Measurements from ENCODE around the gene PRM3. TPM values are rescaled to one million over a fixed set of nuclear protein-coding genes. Genes with fewer than 3 reads are reported as not detected.

PRM3 gene
- total RNA-seq, 2 experiments from 2014 or later = not detected

DNA sequence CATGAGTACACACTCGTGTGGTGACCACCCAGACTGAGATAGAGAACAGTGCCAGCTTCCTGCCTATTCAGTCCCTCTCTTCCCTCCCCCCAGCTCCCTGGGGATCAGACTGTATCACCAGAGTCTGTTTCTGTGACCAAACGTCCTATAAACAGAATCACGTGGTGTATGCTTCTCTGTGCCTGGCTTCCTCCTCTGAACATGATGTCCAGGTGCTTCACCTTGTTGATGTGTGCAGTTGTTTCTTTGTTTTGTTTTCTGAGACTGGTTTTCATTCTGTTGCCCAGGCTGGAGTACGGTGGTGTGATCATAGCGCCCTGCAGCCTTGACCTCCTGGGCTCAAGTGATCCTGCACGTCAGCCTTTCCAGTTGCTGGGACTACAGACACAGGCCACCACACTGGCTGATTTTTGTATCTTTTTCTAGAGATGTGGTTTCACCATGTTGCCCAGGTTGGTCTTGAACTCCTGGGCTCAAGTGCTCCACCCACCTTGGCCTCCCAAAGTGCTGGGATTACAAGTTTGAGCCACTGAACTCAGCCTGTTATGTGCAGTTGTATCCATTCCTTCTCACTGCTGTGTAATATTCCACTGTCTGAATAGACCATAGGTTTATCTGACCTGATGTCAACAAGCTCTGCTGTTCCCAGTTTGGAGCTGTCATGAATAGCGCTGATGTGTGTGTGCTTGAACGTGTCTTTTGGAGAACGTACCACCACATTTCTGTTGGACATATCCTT lies 36.6 kb upstream of the PRM3 start:
- POLR2A ChIA-PET = interaction anchor here (0.9 to 2.8 kb wide), 4 partner anchors 9 to 55 kb away, joined by 3 to 19 read pairs (median 10); partner anchors contain the start of gene SOCS1
- ATAC-seq (no peak), DNase-seq (no peak)
- no peak for TF ChIP-seq CTCF (IDR thresholded peaks at IDR 0.05)
- Mint-ChIP-seq H3K4me1 (ENCODE audit: low read depth) (peaks cover 44% of the 10 kb centered on the region), H3K27ac (no peak overlapping the region), H3K4me3 (no peak overlapping the region), H3K9me3 (no peaks in the 10 kb centered on the region), H3K36me3 (ENCODE audit: low read depth) (no peaks in the 10 kb centered on the region), H3K27me3 (no peaks in the 10 kb centered on the region)
- CTCF ChIA-PET = interaction anchor here (1.4 kb wide), 1 partner anchor 48 kb away, joined by 3 read pairs; no protein-coding TSS in a partner anchor
- intact Hi-C loops (cut with micrococcal nuclease) = loop anchor here (5.0 kb wide), 1 partner anchor 42 kb away; no protein-coding TSS in a partner anchor

DNA sequence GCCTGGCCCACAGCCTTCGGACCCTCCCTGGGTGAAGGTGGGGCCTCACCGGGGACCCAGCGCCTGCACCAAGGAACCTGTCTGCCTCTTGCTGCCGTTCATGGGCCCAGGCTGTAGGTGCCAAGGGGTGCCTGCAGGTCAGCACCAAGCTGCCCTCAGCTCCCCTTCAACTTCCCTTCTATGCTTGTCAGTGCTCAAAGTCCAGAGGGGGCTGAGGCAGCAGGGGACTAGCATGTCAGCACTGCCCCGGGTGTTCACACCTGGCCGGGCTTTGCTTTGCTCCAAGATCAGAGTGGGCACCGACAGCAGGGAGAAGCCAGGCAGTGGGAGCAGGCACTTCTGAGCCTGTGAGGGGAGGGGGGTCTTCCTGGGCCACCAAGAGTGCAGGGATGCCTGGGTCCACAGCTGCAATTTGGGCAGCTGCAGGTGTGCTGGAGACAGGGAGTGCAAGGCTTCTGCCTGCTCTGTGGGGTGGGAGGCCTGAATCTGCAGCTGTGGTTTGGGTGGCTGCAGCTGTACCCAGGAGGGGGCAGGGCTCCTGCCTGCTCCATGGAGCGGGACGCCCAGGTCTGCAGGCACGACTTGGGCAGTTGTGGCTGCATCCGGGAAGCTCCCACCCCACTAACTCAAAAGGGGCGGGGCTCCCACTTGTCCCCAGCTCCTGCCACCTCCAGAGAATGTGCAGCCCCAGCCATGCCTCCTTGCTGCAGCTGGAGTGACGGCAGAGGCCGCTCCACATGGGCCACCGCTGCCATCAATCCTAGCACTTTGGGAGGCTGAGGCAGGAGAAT lies 35.3 kb upstream of the PRM3 start:
- no peak overlapping the region for H3K4me3 Mint-ChIP-seq
- TF ChIP-seq CTCF (IDR thresholded peaks at IDR 0.05) = no peak
- no peaks in the 10 kb centered on the region for H3K27me3 Mint-ChIP-seq
- intact Hi-C loops (cut with micrococcal nuclease) = no loop called here
- no peaks in the 10 kb centered on the region for H3K36me3 Mint-ChIP-seq (ENCODE audit: low read depth)
- ATAC-seq (no peak), DNase-seq (no peak)
- no peak overlapping the region for H3K27ac Mint-ChIP-seq
- ChIA-PET POLR2A (interaction anchor here (0.6 to 1.2 kb wide), 3 partner anchors 37 to 316 kb away, joined by 3 read pairs; partner anchors contain the start of gene RMI2), CTCF (no interaction called here)
- peaks cover 43% of the 10 kb centered on the region for H3K4me1 Mint-ChIP-seq (ENCODE audit: low read depth)
- H3K9me3 Mint-ChIP-seq = no peaks in the 10 kb centered on the region

- CTCF ChIA-PET = no interaction called here
- DNase-seq (no peak), ATAC-seq (no peak)
- Mint-ChIP-seq H3K36me3 (ENCODE audit: low read depth) (no peaks in the 10 kb centered on the region), H3K9me3 (no peaks in the 10 kb centered on the region), H3K4me3 (no peak overlapping the region), H3K4me1 (ENCODE audit: low read depth) (peaks cover 36% of the 10 kb centered on the region), H3K27me3 (no peaks in the 10 kb centered on the region), H3K27ac (no peak overlapping the region)
- intact Hi-C loops (cut with micrococcal nuclease) = no loop called here
- POLR2A ChIA-PET = interaction anchor here (0.6 to 1.2 kb wide), 4 partner anchors 9 to 315 kb away, joined by 3 to 4 read pairs (median 3); partner anchors contain the start of gene RMI2
- TF ChIP-seq CTCF (IDR thresholded peaks at IDR 0.05) = no peak
Measured at GRCh38 chr16:11307639-11308492, 34.4 kb upstream of the PRM3 start.

- TF ChIP-seq CTCF (IDR thresholded peaks at IDR 0.05) = no peak
- POLR2A ChIA-PET = interaction anchor here (1.1 to 1.2 kb wide), 2 partner anchors 8 to 82 kb away, joined by 3 to 4 read pairs; no protein-coding TSS in a partner anchor
- intact Hi-C loops (cut with micrococcal nuclease) = no loop called here
- Mint-ChIP-seq H3K27ac (no peak overlapping the region), H3K4me3 (no peak overlapping the region), H3K4me1 (ENCODE audit: low read depth) (peaks cover 29% of the 10 kb centered on the region), H3K27me3 (no peaks in the 10 kb centered on the region), H3K9me3 (no peaks in the 10 kb centered on the region), H3K36me3 (ENCODE audit: low read depth) (no peaks in the 10 kb centered on the region)
- CTCF ChIA-PET = no interaction called here
- no peak for ATAC-seq
- DNase-seq = no peak
Measured at GRCh38 chr16:11306997-11307638, 33.7 kb upstream of the PRM3 start.

All from activated CD8-positive, alpha-beta T cell treated with anti-CD3 and anti-CD28 coated beads for 36 hours (primary cell).